HEK293 (cell line): ENCODE results near the gene LAMA1.

Experiments
- CTCF ChIA-PET: fragments of 350-600 bp; formaldehyde crosslinking; extraction: SDS; loops from one replicate; lab custom pipeline; 2021; ENCODE audit warnings: antibody characterized with exemption; lab: Yijun Ruan, JAX
- POLR2A ChIA-PET: fragments of 300-600 bp; formaldehyde crosslinking; extraction: SDS; loops from one replicate; lab custom pipeline; 2020; ENCODE audit warnings: antibody characterized with exemption, inconsistent platforms; lab: Yijun Ruan, JAX
- H3K27ac ChIP-seq: fragments of 200-500 bp; sonication (Bioruptor generic); 2 replicates; pipeline ENCODE4 v1.5.1; 2014; ENCODE audit warnings: low read depth, low read length, control low read depth, inconsistent platforms; ENCODE audit errors: extremely low read depth
- H3K36me3 ChIP-seq, 2 experiments: fragments of 200-500 bp in 1 of 2; sonication (Bioruptor generic) in 1 of 2; 1 replicate in 1 of 2; 2 replicates in 1 of 2; pipeline ENCODE4 v1.5.1; 2014 to 2017; ENCODE audit warnings: inconsistent platforms in 2 of 2, low read length in 2 of 2; ENCODE audit not compliant: control insufficient read depth in 2 of 2, insufficient read depth in 1 of 2
- H3K4me1 ChIP-seq: fragments of 200-500 bp; sonication (Bioruptor generic); 2 replicates; pipeline ENCODE4 v1.5.1; 2014; ENCODE audit warnings: mild to moderate bottlenecking, low read length, inconsistent platforms; ENCODE audit not compliant: control insufficient read depth, insufficient read depth
- H3K4me3 ChIP-seq: 2 replicates; pipeline ENCODE4 v1.5.1; 2011; ENCODE audit warnings: low read depth, mild to moderate bottlenecking, control low read depth, low read length, moderate library complexity
- H3K9me3 ChIP-seq: fragments of 200-500 bp; sonication (Bioruptor generic); 2 replicates; pipeline ENCODE4 v1.5.1; 2014; ENCODE audit warnings: low read depth, low read length, inconsistent platforms; ENCODE audit not compliant: control insufficient read depth, insufficient read depth
- EGR2 ChIP-seq: fragments of 450-650 bp; formaldehyde crosslinking; IDR thresholded peaks from 2 replicates; pipeline ENCODE4 v1.5.1; 2016; ENCODE audit warnings: low read depth, missing biosample characterization, missing genetic modification characterization
- GLIS2 ChIP-seq: fragments of 450-650 bp; formaldehyde crosslinking; IDR thresholded peaks from 2 replicates; pipeline ENCODE4 v1.5.1; 2016; ENCODE audit warnings: missing biosample characterization, missing genetic modification characterization
- KLF16 ChIP-seq: fragments of 450-650 bp; formaldehyde crosslinking; IDR thresholded peaks from 2 replicates; pipeline ENCODE4 v1.5.1; 2017; ENCODE audit warnings: missing biosample characterization, missing genetic modification characterization
- PRDM1 ChIP-seq: fragments of 450-650 bp; formaldehyde crosslinking; IDR thresholded peaks from 2 replicates; pipeline ENCODE4; 2016; ENCODE audit warnings: missing biosample characterization, missing genetic modification characterization
- ZBTB20 ChIP-seq: fragments of 450-650 bp; formaldehyde crosslinking; IDR thresholded peaks from 2 replicates; pipeline ENCODE4 v1.5.1; 2016; ENCODE audit warnings: missing biosample characterization, missing genetic modification characterization
- ZBTB8A ChIP-seq: fragments of 450-650 bp; formaldehyde crosslinking; IDR thresholded peaks from 2 replicates; pipeline ENCODE4 v1.5.1; 2016; ENCODE audit warnings: missing biosample characterization, missing genetic modification characterization
- ZFHX2 ChIP-seq: fragments of 450-650 bp; formaldehyde crosslinking; conservative IDR thresholded peaks from 2 replicates; pipeline ENCODE4 v1.5.1; 2016; ENCODE audit warnings: missing biosample characterization, missing genetic modification characterization
- ZFP37 ChIP-seq: fragments of 450-650 bp; formaldehyde crosslinking; IDR thresholded peaks from 2 replicates; pipeline ENCODE4 v1.5.1; 2016; ENCODE audit warnings: missing biosample characterization, missing genetic modification characterization
- ZNF155 ChIP-seq: fragments of 450-650 bp; formaldehyde crosslinking; IDR thresholded peaks from 2 replicates; pipeline ENCODE4 v1.5.1; 2016; ENCODE audit warnings: missing biosample characterization, missing genetic modification characterization
- ZNF16 ChIP-seq: fragments of 450-650 bp; formaldehyde crosslinking; IDR thresholded peaks from 2 replicates; pipeline ENCODE4 v1.5.1; 2016; ENCODE audit warnings: low read depth, missing biosample characterization, missing genetic modification characterization
- ZNF202 ChIP-seq: fragments of 450-650 bp; formaldehyde crosslinking; IDR thresholded peaks from 2 replicates; pipeline ENCODE4 v1.5.1; 2016; ENCODE audit warnings: missing biosample characterization, missing genetic modification characterization, borderline replicate concordance
- ZNF239 ChIP-seq: fragments of 450-650 bp; formaldehyde crosslinking; IDR thresholded peaks from 2 replicates; pipeline ENCODE4 v1.5.1; 2016; ENCODE audit warnings: missing biosample characterization, missing genetic modification characterization
- ZNF24 ChIP-seq: fragments of 450-650 bp; formaldehyde crosslinking; IDR thresholded peaks from 2 replicates; pipeline ENCODE4 v1.5.1; 2016; ENCODE audit warnings: missing biosample characterization, missing genetic modification characterization
- ZNF302 ChIP-seq: fragments of 450-650 bp; formaldehyde crosslinking; IDR thresholded peaks from 2 replicates; pipeline ENCODE4 v1.5.1; 2016; ENCODE audit warnings: missing biosample characterization, missing genetic modification characterization, low read depth
- ZNF391 ChIP-seq: fragments of 450-650 bp; formaldehyde crosslinking; IDR thresholded peaks from 2 replicates; pipeline ENCODE4 v1.5.1; 2016; ENCODE audit warnings: low read depth, missing biosample characterization, missing genetic modification characterization, borderline replicate concordance
- ZNF394 ChIP-seq: fragments of 450-650 bp; formaldehyde crosslinking; IDR thresholded peaks from 2 replicates; pipeline ENCODE4 v1.5.1; 2016; ENCODE audit warnings: missing biosample characterization, missing genetic modification characterization, mild to moderate bottlenecking, moderate library complexity, borderline replicate concordance
- ZNF416 ChIP-seq: fragments of 450-650 bp; formaldehyde crosslinking; IDR thresholded peaks from 2 replicates; pipeline ENCODE4 v1.5.1; 2016; ENCODE audit warnings: missing biosample characterization, missing genetic modification characterization
- ZNF48 ChIP-seq: fragments of 450-650 bp; formaldehyde crosslinking; IDR thresholded peaks from 2 replicates; pipeline ENCODE4 v1.5.1; 2016; ENCODE audit warnings: missing biosample characterization, missing genetic modification characterization
- ZNF488 ChIP-seq: fragments of 450-650 bp; formaldehyde crosslinking; IDR thresholded peaks from 2 replicates; pipeline ENCODE4 v1.5.1; 2016; ENCODE audit warnings: missing biosample characterization, missing genetic modification characterization
- ZNF600 ChIP-seq: fragments of 450-650 bp; formaldehyde crosslinking; IDR thresholded peaks from 2 replicates; pipeline ENCODE4 v1.5.1; 2016; ENCODE audit warnings: missing biosample characterization, missing genetic modification characterization
- ZNF621 ChIP-seq: fragments of 450-650 bp; formaldehyde crosslinking; IDR thresholded peaks from 2 replicates; pipeline ENCODE4 v1.5.1; 2017; ENCODE audit warnings: missing biosample characterization, missing genetic modification characterization
- ZNF677 ChIP-seq: fragments of 450-650 bp; IDR thresholded peaks from 2 replicates; pipeline ENCODE4 v1.5.0; 2018; ENCODE audit warnings: missing biosample characterization, mild to moderate bottlenecking, missing genetic modification characterization, moderate library complexity
- ZNF701 ChIP-seq: fragments of 450-650 bp; formaldehyde crosslinking; IDR thresholded peaks from 2 replicates; pipeline ENCODE4 v1.5.1; 2016; ENCODE audit warnings: missing biosample characterization, missing genetic modification characterization
- ZNF792 ChIP-seq: fragments of 450-650 bp; formaldehyde crosslinking; IDR thresholded peaks from 2 replicates; pipeline ENCODE4 v1.5.1; 2016; ENCODE audit warnings: missing biosample characterization, missing genetic modification characterization
- ZSCAN30 ChIP-seq: fragments of 450-650 bp; IDR thresholded peaks from 2 replicates; pipeline ENCODE4 v1.5.1; 2018; ENCODE audit warnings: missing biosample characterization, mild to moderate bottlenecking, missing genetic modification characterization, moderate library complexity
- ZSCAN4 ChIP-seq: fragments of 450-650 bp; formaldehyde crosslinking; IDR thresholded peaks from 2 replicates; pipeline ENCODE4 v1.5.1; 2017; ENCODE audit warnings: missing biosample characterization, missing genetic modification characterization
- ZXDB ChIP-seq: fragments of 450-650 bp; formaldehyde crosslinking; IDR thresholded peaks from 2 replicates; pipeline ENCODE4 v1.5.1; 2016; ENCODE audit warnings: missing biosample characterization, missing genetic modification characterization
- TF ChIP-seq, protein P1 (sequence below): fragments of 450-650 bp; formaldehyde crosslinking; IDR thresholded peaks from 2 replicates; pipeline ENCODE4 v1.5.1; 2016; ENCODE audit warnings: missing biosample characterization, missing genetic modification characterization
- TF ChIP-seq, protein P2 (sequence below): fragments of 450-650 bp; formaldehyde crosslinking; IDR thresholded peaks from 2 replicates; pipeline ENCODE4 v1.5.1; 2017; ENCODE audit warnings: missing biosample characterization, missing genetic modification characterization

The LAMA1 gene

GRCh38 chr18:7122376-7122775 is 4.8 kb upstream of the LAMA1 start (continued):
- TF ChIP-seq, protein P1, sequence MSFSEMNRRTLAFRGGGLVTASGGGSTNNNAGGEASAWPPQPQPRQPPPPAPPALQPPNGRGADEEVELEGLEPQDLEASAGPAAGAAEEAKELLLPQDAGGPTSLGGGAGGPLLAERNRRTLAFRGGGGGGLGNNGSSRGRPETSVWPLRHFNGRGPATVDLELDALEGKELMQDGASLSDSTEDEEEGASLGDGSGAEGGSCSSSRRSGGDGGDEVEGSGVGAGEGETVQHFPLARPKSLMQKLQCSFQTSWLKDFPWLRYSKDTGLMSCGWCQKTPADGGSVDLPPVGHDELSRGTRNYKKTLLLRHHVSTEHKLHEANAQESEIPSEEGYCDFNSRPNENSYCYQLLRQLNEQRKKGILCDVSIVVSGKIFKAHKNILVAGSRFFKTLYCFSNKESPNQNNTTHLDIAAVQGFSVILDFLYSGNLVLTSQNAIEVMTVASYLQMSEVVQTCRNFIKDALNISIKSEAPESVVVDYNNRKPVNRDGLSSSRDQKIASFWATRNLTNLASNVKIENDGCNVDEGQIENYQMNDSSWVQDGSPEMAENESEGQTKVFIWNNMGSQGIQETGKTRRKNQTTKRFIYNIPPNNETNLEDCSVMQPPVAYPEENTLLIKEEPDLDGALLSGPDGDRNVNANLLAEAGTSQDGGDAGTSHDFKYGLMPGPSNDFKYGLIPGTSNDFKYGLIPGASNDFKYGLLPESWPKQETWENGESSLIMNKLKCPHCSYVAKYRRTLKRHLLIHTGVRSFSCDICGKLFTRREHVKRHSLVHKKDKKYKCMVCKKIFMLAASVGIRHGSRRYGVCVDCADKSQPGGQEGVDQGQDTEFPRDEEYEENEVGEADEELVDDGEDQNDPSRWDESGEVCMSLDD (tag by site-specific recombination): no peak
- no peak for TF ChIP-seq PRDM1 (tag by site-specific recombination)
- TF ChIP-seq ZNF239 (tag by site-specific recombination): no peak
- TF ChIP-seq ZSCAN4 (tag by site-specific recombination): no peak
- TF ChIP-seq ZNF416 (tag by site-specific recombination): no peak
- no peak for TF ChIP-seq ZNF621 (tag by site-specific recombination)
- TF ChIP-seq, protein P2, sequence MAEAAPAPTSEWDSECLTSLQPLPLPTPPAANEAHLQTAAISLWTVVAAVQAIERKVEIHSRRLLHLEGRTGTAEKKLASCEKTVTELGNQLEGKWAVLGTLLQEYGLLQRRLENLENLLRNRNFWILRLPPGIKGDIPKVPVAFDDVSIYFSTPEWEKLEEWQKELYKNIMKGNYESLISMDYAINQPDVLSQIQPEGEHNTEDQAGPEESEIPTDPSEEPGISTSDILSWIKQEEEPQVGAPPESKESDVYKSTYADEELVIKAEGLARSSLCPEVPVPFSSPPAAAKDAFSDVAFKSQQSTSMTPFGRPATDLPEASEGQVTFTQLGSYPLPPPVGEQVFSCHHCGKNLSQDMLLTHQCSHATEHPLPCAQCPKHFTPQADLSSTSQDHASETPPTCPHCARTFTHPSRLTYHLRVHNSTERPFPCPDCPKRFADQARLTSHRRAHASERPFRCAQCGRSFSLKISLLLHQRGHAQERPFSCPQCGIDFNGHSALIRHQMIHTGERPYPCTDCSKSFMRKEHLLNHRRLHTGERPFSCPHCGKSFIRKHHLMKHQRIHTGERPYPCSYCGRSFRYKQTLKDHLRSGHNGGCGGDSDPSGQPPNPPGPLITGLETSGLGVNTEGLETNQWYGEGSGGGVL (tag by site-specific recombination): no peak
- no peak for TF ChIP-seq ZNF16 (tag by site-specific recombination)

DNA sequence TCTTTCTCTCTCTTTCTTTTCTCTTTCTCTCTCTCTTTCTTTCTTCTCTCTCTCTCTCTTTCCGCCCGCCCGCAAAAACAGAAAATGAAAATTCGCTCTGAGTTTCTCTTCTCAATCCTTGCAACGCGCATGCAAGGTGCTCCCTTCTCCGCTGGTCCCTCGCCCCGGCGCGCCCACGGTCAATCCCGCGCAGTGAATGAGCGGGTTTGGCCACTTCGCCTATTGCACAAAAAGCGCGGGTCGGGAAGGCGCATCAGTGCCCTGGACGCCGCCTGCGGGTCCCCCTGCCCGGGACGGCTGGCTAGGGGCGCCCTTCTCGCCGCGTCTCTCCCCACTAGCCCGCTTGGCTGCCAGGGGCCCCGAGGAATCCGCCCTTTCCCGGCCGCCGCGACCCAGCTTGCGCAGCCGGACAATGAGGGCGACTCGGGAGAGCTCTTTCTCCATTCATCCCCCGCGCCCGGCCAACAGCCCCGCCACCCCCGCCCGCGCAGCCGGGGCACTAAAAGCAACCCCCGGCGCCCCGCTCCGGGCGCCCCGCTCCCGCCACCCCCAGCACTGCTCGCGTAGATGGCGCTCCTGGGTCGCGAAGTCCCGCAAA is 706 bp downstream of the LAMA1 start:
- Histone ChIP-seq H3K36me3 (no peaks in the 10 kb centered on the region), H3K4me1 (0 out of 2 replicates have a peak, but pooled peaks cover 2% of the 10 kb centered on the region), H3K4me3 (peak overlapping the region; percentile 61), H3K9me3 (no peaks in the 10 kb centered on the region), H3K27ac (peak overlapping the region; percentile 37; the same call in 1 of the 2 replicates)
- POLR2A ChIA-PET: interaction anchor here (1.0 to 1.2 kb wide), 2 partner anchors 10 to 16 kb away, joined by 3 to 5 read pairs; no protein-coding TSS in a partner anchor
- CTCF ChIA-PET: interaction anchor here (1.1 kb wide), 1 partner anchor 45 kb away, joined by 4 read pairs; no protein-coding TSS in a partner anchor
- TF ChIP-seq ZBTB8A (peak; percentile 79), ZFP37 (tag by site-specific recombination) (no peak), ZNF302 (tag by site-specific recombination) (no peak), ZNF155 (tag by site-specific recombination) (no peak), ZNF202 (no peak), ZSCAN30 (tag by site-specific recombination) (no peak), ZBTB20 (tag by site-specific recombination) (no peak; the same call in 1 of the 2 replicates), ZNF488 (no peak), ZNF391 (tag by site-specific recombination) (no peak), ZNF701 (tag by site-specific recombination) (no peak), ZNF600 (tag by site-specific recombination) (no peak), ZNF677 (tag by site-specific recombination) (no peak), ZFHX2 (tag by site-specific recombination) (peak; percentile 34), EGR2 (tag by site-specific recombination) (peak; percentile 32; the same call in 1 of the 2 replicates), ZNF792 (tag by site-specific recombination) (no peak), ZXDB (tag by site-specific recombination) (no peak), GLIS2 (tag by site-specific recombination) (0 out of 2 replicates have a peak, but pooled peaks have one; percentile 69), KLF16 (tag by site-specific recombination) (no peak), ZNF24 (tag by site-specific recombination) (no peak), ZNF48 (tag by site-specific recombination) (no peak), ZNF394 (peak; percentile 22; the same call in 1 of the 2 replicates)
- TF ChIP-seq, protein P2 (tag by site-specific recombination): no peak
